Thoracic aorta (tissue), 2 donors: ENCODE data around the gene SPI1. TPM values are rescaled to one million over a fixed set of nuclear protein-coding genes. Genes with fewer than 3 reads are reported as not detected.

Experiments
- ATAC-seq: fragments of 150-250 bp; one replicate; pipeline ENCODE4 v1.8.0; 2017; ENCODE audit warnings: low read depth; ENCODE audit not compliant: insufficient number of reproducible peaks, low FRiP score
- DNase-seq: peaks from one replicate; pipeline ENCODE4 v3.0.0-alpha.2; 2020; ENCODE audit warnings: low spot score
- H3K27ac ChIP-seq, 2 donors: fragments of 200-600 bp; sonication (generic); 1 replicate in 1 of 2; 2 replicates in 1 of 2; pipeline ENCODE4 v1.5.1; 2016; ENCODE audit warnings: mild to moderate bottlenecking in 2 of 2, moderate library complexity in 2 of 2
- H3K27me3 ChIP-seq: fragments of 200-600 bp; sonication (generic); replicated peaks from 2 replicates; pipeline ENCODE4 v1.6.0; 2016; ENCODE audit warnings: mild to moderate bottlenecking; ENCODE audit not compliant: insufficient read depth
- H3K36me3 ChIP-seq: fragments of 200-600 bp; sonication (generic); one replicate; pipeline ENCODE4 v1.5.1; 2016
- H3K4me1 ChIP-seq, 2 donors: fragments of 200-600 bp; sonication (generic); 1 replicate in 1 of 2; 2 replicates in 1 of 2; pipeline versions ENCODE4 v1.5.1 to v1.6.0; 2016; ENCODE audit warnings: low read depth in 2 of 2, mild to moderate bottlenecking in 1 of 2; ENCODE audit not compliant: control insufficient read depth in 1 of 2
- H3K4me3 ChIP-seq: fragments of 200-600 bp; sonication (generic); 2 replicates; pipeline ENCODE4 v1.5.1; 2016; ENCODE audit warnings: mild to moderate bottlenecking
- H3K9me3 ChIP-seq: fragments of 200-600 bp; sonication (generic); 2 replicates; pipeline ENCODE4 v1.5.1; 2016
- total RNA-seq, 2 donors: library from RNA; depleted of rRNA; stranded (reverse); fragments of >200 nt; gene quantifications; one replicate each; pipeline versions ENCODE4 v1.1.0 to v1.2.3, GENCODE V29; 2016
- TF ChIP-seq, protein P1 (sequence below): fragments of 200-600 bp; sonication (generic); IDR thresholded peaks from one replicate; pipeline ENCODE4 v1.5.1; 2019; ENCODE audit warnings: antibody characterized with exemption

The SPI1 gene
- total RNA-seq, 2 donors from 2014 or later: 35.0 to 44.4 TPM

DNA sequence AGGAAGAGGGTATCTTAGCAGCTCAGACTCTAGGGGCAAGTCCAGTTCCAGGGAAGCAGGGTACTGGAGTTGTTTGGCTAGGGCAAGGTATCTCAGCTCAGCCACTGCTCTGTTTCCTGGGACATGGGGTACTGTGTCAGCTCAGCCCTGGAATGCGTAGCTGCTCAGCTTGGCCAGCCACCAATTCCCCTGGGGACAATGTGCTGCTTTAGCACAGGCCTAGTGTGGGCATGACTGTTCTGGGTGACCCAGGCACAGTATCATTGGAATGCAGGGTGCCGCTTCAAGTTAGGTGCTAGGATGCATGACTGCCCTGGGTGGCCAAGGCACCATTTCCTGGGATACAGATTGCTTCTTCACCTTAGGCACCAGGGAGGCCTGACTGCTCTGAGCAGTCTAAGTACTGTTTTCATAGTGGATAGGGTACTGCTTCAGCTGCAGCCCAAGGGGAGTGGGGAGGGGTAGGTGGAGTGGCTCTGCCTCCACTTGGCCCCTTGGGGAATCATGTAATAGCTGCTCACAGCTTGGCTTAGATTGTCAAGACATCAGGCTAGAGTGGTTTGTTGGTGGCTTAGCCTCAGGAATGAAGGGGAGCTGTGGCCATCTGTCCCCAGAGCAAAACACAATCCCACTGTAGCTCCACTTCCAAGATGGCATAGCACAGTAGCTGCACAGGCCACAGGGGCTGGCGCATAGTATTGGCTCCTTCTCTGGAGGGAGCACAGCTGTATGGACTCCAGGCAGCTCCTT, 72.4 kb downstream of the SPI1 start:
- peak; percentile 76 for ATAC-seq
- DNase-seq: peak; percentile 27
- Histone ChIP-seq H3K9me3 (no peaks in the 10 kb centered on the region), H3K4me1 (peaks cover 11 to 24% of the 10 kb centered on the region in 2 donors), H3K4me3 (no peak overlapping the region), H3K27ac (peak overlapping the region; percentile 60 to 83), H3K36me3 (peaks cover 47% of the 10 kb centered on the region), H3K27me3 (no peaks in the 10 kb centered on the region)
- TF ChIP-seq, protein P1, sequence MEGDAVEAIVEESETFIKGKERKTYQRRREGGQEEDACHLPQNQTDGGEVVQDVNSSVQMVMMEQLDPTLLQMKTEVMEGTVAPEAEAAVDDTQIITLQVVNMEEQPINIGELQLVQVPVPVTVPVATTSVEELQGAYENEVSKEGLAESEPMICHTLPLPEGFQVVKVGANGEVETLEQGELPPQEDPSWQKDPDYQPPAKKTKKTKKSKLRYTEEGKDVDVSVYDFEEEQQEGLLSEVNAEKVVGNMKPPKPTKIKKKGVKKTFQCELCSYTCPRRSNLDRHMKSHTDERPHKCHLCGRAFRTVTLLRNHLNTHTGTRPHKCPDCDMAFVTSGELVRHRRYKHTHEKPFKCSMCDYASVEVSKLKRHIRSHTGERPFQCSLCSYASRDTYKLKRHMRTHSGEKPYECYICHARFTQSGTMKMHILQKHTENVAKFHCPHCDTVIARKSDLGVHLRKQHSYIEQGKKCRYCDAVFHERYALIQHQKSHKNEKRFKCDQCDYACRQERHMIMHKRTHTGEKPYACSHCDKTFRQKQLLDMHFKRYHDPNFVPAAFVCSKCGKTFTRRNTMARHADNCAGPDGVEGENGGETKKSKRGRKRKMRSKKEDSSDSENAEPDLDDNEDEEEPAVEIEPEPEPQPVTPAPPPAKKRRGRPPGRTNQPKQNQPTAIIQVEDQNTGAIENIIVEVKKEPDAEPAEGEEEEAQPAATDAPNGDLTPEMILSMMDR: no peak

Other genes with a start within 250 kb of the SPI1 start
- gene ARFGAP2, start 201.7 kb downstream of the SPI1 start, total RNA-seq: 100 to 1,000 TPM; 122 to 164 TPM
- gene PACSIN3, start 192.1 kb downstream of the SPI1 start, total RNA-seq: 10 to 100 TPM; 30.3 to 44.4 TPM
- gene DDB2, start 163.6 kb downstream of the SPI1 start, total RNA-seq: 10 to 100 TPM; 45.6 to 69.7 TPM
- 10 to 100 TPM; 39.4 to 59.7 TPM for gene ACP2, start 129.7 kb downstream of the SPI1 start, total RNA-seq
- 10 to 100 TPM; 11.6 to 20.4 TPM for gene NR1H3, start 120.6 kb downstream of the SPI1 start, total RNA-seq
- 10 to 100 TPM; 58.9 to 74.3 TPM for gene MADD, start 108.4 kb downstream of the SPI1 start, total RNA-seq
- gene MYBPC3, start 25.8 kb downstream of the SPI1 start, total RNA-seq: not detected
- 100 to 1,000 TPM in 1 of 2 donors, 10 to 100 TPM in 1; 97.7 to 163 TPM for gene SLC39A13, start 30.0 kb upstream of the SPI1 start, total RNA-seq
- 100 to 1,000 TPM; 122 to 160 TPM for gene PSMC3, start 47.9 kb upstream of the SPI1 start, total RNA-seq
- gene RAPSN, start 70.6 kb upstream of the SPI1 start, total RNA-seq: under 1 TPM in 1 of 2 donors, not detected in 1; 0.41 TPM
- gene CELF1, start 174.6 kb upstream of the SPI1 start, total RNA-seq: 100 to 1,000 TPM; 112 to 114 TPM
- gene PTPMT1, start 187.1 kb upstream of the SPI1 start, total RNA-seq: 100 to 1,000 TPM in 1 of 2 donors, 10 to 100 TPM in 1; 69.9 to 112 TPM
- 10 to 100 TPM; 14.9 to 19.1 TPM for gene KBTBD4, start 200.4 kb upstream of the SPI1 start, total RNA-seq
- gene NDUFS3, start 200.5 kb upstream of the SPI1 start, total RNA-seq: 10 to 100 TPM; 29.9 to 75.7 TPM
- gene FAM180B, start 208.1 kb upstream of the SPI1 start, total RNA-seq: 1 to 10 TPM in 1 of 2 donors, under 1 TPM in 1; 0.27 to 3.4 TPM
- 1 to 10 TPM; 2.0 to 2.8 TPM for gene C1QTNF4, start 215.9 kb upstream of the SPI1 start, total RNA-seq